GM06990 (cell line): ENCODE data around the gene ESRRA.

Experiments
- DNase-seq: peaks from one replicate; pipeline ENCODE4 v3.0.0-alpha.2; 2011; ENCODE audit not compliant: insufficient read length; ENCODE audit errors: extremely low read depth
- H3K27me3 ChIP-seq: replicated peaks from 2 replicates; pipeline ENCODE4 v1.6.0; 2011; ENCODE audit warnings: low read length; ENCODE audit not compliant: control insufficient read depth, insufficient read depth
- H3K36me3 ChIP-seq: 2 replicates; pipeline ENCODE4 v1.5.1; 2011; ENCODE audit warnings: low read length; ENCODE audit not compliant: control insufficient read depth, insufficient read depth
- H3K4me3 ChIP-seq: replicated peaks from 2 replicates; pipeline ENCODE4 v1.5.1; 2011; ENCODE audit warnings: low read depth, mild to moderate bottlenecking, control low read depth, low read length
- CTCF ChIP-seq: IDR thresholded peaks from 2 replicates; pipeline ENCODE4 v1.5.1; 2011; ENCODE audit warnings: low read length, control low read depth, mild to moderate bottlenecking, inconsistent platforms; ENCODE audit not compliant: insufficient read depth, poor library complexity, severe bottlenecking

The ESRRA gene

GRCh38 chr11:64260147-64260708, 45.1 kb upstream of the ESRRA start:
- Histone ChIP-seq H3K27me3 (no peaks in the 10 kb centered on the region), H3K36me3 (peaks cover 16% of the 10 kb centered on the region), H3K4me3 (no peak overlapping the region)
- TF ChIP-seq CTCF, result no peak
- DNase-seq, result no peak

DNA sequence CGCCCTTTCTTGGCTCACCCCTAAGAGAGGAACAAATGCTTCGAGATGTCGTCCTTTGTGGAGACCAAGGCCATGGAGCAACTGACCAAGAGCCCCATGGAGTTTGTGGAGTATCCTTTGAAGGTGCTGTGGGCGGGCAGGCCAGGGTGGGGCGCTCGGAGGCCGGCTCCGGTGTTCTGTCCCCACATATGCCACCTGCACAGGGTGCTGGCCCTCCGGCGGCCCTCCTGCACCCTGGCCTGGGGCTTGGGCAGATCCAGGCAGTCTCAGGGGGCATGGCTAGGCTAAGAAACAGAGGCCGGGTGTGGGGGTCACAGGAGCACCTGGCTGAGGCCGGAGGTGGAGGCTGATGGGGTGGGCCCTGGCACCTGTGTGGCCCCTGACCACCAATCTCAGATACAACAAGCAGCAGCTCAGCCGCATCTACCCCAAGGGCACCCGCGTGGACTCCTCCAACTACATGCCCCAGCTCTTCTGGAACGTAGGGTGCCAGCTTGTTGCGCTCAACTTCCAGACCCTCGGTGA, 43.7 kb upstream of the ESRRA start:
- Histone ChIP-seq H3K36me3 (peaks cover 12% of the 10 kb centered on the region), H3K27me3 (no peaks in the 10 kb centered on the region), H3K4me3 (no peak overlapping the region)
- TF ChIP-seq CTCF, result no peak
- no peak for DNase-seq

GRCh38 chr11:64262271-64263002, 42.9 kb upstream of the ESRRA start:
- H3K36me3 ChIP-seq, result peaks cover 11% of the 10 kb centered on the region

GRCh38 chr11:64263021-64263946, 42.0 kb upstream of the ESRRA start:
- peaks cover 11% of the 10 kb centered on the region for H3K36me3 ChIP-seq

More at GRCh38 chr11:64262271-64263002, 42.9 kb upstream of the ESRRA start:
- H3K27me3 ChIP-seq, result no peaks in the 10 kb centered on the region
- no peak for TF ChIP-seq CTCF
- H3K4me3 ChIP-seq, result no peak overlapping the region
- no peak for DNase-seq

DNA sequence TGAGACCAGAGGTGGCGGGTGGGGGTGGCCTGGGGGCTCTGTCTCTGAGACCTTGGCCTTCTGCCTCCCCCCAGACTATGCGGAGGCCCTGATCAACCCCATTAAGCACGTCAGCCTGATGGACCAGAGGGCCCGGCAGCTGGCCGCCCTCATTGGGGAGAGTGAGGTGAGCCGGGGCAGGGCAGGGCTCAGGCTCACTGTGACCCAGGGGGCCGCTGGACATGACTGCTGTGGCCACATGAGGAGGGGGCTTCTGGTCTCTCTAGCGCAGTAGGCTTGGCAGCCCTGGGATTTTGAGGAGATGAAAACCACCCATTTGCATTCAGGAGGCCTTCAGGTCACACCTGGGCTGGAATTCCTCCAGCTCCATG, 41.4 kb upstream of the ESRRA start:
- DNase-seq, result no peak
- Histone ChIP-seq H3K36me3 (peaks cover 8% of the 10 kb centered on the region), H3K27me3 (no peaks in the 10 kb centered on the region), H3K4me3 (no peak overlapping the region)
- TF ChIP-seq CTCF, result no peak

More at GRCh38 chr11:64263021-64263946, 42.0 kb upstream of the ESRRA start:
- no peaks in the 10 kb centered on the region for H3K27me3 ChIP-seq
- DNase-seq, result no peak
- no peak overlapping the region for H3K4me3 ChIP-seq
- TF ChIP-seq CTCF, result no peak
